Body of pancreas (tissue), 4 donors: Measurements from ENCODE around the gene SMIM14.

Experiments
- POLR2A ChIP-seq, 3 donors: fragments of 450-650 bp; IDR thresholded peaks; one replicate each; pipeline ENCODE4 v1.6.1; 2016; ENCODE audit warnings: antibody characterized with exemption in 3 of 3, mild to moderate bottlenecking in 2 of 3
- TF ChIP-seq, protein P1 (sequence below), 7 experiments: fragments of 450-650 bp in 4 of 7; fragments of 200-600 bp in 3 of 7; sonication (generic) in 3 of 7; IDR thresholded peaks; one replicate each; pipeline ENCODE4 v1.5.1; 2016 to 2019; ENCODE audit warnings: antibody characterized with exemption in 7 of 7

- TF ChIP-seq, protein P1, sequence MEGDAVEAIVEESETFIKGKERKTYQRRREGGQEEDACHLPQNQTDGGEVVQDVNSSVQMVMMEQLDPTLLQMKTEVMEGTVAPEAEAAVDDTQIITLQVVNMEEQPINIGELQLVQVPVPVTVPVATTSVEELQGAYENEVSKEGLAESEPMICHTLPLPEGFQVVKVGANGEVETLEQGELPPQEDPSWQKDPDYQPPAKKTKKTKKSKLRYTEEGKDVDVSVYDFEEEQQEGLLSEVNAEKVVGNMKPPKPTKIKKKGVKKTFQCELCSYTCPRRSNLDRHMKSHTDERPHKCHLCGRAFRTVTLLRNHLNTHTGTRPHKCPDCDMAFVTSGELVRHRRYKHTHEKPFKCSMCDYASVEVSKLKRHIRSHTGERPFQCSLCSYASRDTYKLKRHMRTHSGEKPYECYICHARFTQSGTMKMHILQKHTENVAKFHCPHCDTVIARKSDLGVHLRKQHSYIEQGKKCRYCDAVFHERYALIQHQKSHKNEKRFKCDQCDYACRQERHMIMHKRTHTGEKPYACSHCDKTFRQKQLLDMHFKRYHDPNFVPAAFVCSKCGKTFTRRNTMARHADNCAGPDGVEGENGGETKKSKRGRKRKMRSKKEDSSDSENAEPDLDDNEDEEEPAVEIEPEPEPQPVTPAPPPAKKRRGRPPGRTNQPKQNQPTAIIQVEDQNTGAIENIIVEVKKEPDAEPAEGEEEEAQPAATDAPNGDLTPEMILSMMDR (IDR thresholded peaks at IDR 0.05): no peak
- no peak for TF ChIP-seq POLR2A (IDR thresholded peaks at IDR 0.05)
These were observed 83.2 kb downstream of the SMIM14 start for GRCh38 chr4:39555472-39555871.
